Left renal pelvis (tissue), 4 donors: ENCODE data around the gene XXYLT1. TPM values are rescaled to one million over a fixed set of nuclear protein-coding genes. Genes with fewer than 3 reads are reported as not detected.

Source experiments
- DNase-seq, 4 donors: peaks; one replicate each; pipeline ENCODE4 v3.0.0-alpha.2; 2013; ENCODE audit warnings: low read depth in 4 of 4, low spot score in 3 of 4
- polyA plus RNA-seq, 4 donors: library from polyadenylated mRNA; unstranded; fragments of 120-200 nt; gene quantifications; one replicate each; pipeline ENCODE4 v1.2.1, GENCODE V29; 2013; ENCODE audit not compliant: insufficient read length in 4 of 4

The XXYLT1 gene
- polyA plus RNA-seq, 4 donors, result 27.8 to 46.3 (median 30.5) TPM

DNA sequence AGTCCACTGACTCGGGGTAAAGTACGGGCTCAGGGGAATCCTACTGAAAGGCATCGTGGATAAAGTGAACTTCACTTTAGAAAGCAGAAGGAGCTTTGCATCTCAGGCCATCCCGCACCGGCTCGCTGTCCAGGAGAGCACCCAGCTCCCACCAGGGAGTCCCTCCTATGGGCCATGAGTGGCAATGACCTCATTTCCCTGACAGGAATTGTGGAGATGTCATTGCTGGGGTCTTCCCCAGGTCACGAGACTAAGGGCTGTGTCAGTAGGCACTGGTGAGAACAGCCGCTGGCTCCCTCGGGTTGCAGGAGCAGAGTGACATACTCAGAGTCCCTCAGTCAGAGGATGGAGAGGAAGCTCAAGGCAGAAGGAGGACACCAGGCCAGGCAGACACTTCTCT is 97.3 kb downstream of the XXYLT1 start:
- no peak for DNase-seq

DNA sequence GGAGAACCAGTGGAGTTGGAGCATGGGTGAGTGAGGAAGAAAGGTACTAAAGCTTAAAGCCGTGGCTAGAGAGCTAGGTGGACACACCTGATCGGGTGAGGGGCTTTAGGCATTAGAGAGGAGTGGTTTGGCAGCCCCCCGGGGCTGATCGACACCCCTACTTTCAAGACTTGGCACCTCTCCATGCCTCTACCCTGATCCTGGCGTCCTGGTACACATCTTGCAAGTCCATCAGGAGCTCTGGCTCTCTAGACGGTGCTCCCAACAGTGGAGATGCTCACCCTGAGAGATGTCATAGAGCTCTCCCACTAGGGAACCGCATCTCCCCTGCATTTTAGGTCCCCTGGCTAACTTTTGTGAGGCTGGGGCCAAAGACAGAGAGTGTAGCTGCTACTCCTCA is 98.1 kb downstream of the XXYLT1 start:
- no peak for DNase-seq

- DNase-seq, result no peak
Measured at GRCh38 chr3:195172039-195172684, 98.8 kb downstream of the XXYLT1 start.

GRCh38 chr3:195171093-195171873 is 99.7 kb downstream of the XXYLT1 start:
- no peak for DNase-seq

GRCh38 chr3:195170496-195170895 is 100.5 kb downstream of the XXYLT1 start:
- DNase-seq, result no peak

DNA sequence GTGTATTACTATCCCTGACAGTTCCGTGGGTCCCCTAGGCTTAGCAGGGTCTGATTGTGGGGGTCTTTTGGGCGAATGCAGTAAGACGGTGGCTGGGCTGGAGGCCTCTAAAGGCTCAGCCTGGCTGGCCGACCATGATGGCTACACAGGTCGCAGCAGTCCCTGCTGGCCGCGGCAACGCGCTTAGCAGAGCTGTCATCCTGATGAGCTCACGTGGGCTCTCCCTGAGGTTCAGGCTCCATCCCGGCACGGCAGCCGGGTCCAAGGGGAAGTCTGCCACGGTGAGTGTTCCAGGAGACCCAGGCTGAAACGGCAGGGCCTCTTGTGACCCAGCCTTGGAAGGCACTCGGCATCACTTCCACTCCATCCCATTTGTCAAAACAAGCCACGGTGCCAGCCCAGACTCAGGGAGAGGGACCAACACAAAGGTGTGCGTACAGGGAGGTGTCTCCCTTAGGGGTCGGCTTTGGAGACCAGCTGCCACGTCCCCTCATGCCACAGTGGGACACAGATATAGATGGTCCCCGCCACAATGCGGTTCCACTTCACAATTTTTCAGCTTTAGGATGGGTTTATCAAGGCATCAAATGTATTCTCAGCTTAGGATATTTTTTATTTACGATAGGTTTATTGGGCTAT is 101.8 kb downstream of the XXYLT1 start:
- DNase-seq, result no peak

GRCh38 chr3:195168009-195168762 is 102.8 kb downstream of the XXYLT1 start:
- DNase-seq, result no peak

DNA sequence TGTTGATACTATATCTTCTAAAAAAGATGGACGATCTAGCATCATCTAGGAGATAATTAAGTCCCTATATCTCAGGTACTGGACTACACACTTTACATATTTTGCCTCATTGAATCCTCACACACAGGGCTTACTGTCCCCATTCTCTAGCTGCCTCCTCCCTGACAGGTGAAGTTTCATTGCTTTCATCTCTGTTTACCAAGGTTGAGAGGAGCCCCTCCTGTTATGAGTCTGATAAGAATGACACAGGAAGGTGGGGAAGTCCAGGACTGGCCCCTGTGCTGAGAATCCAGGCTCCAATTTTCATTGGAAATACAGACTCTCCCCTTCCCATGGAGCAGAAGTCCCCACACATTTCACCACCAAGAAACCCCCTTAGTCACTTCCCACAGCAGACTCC is 105.2 kb downstream of the XXYLT1 start:
- no peak for DNase-seq

DNA sequence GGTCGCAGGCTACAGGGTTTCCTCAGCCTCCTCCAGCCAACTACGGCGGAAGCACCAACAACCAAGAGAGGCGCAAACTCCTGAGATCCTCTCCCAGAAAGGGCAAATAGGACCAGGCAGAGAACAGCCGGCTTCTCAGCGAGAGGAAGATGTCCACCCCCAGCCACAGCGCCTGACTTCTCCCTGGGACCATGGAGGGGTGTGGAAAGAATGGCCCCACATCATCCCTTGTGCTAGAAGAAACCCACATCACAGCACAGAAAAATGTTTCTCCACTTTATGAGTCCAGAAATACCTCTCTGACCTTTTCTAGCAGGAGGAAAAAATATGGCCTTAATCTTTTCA is 105.7 kb downstream of the XXYLT1 start:
- DNase-seq, result no peak

- DNase-seq, result no peak
Measured at GRCh38 chr3:195164573-195165264, 106.2 kb downstream of the XXYLT1 start.

DNA sequence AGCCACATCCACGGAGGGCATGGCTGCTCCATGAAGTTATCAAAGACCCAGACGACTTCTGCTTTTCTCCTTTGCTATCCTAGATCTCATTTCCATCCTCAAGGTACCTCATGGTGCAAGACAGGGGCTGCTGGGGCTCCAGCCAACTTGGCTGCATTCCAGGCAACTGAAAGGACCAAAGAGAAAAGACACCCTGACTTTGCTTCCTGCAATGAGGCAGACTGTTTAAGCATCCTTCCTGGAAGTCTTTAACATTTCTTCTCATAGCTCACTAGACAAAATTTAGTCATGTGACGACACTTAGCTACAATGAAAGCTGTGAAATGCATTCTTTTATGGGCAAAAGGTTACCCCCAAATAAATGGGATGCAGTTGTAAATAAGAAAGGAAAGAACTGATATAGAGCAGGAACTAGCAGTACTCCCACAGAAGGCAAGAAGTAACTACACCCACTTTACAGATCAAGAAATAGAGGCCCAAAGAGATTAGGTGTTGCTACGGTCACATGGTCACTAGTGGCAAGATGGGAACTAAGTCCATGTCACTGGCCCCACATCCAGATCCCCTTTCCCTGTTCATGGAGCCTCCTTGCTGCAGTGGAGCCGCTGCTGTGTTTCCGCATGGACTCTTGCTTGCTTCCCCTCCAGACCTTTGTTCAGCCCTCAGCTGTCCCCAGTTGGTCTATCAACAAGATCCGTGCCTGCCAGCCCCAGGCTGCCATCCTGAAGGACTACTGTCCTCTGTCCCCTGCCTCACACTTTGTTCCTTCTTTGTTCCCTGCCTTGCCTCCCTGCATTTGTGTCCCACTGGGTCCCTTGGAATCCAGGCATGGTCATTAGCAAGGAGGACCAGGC is 107.0 kb downstream of the XXYLT1 start:
- DNase-seq, result no peak

GRCh38 chr3:195162816-195163215 is 108.1 kb downstream of the XXYLT1 start:
- no peak for DNase-seq

- no peak for DNase-seq
Measured at GRCh38 chr3:195162033-195162669, 108.8 kb downstream of the XXYLT1 start.

GRCh38 chr3:195160908-195161434 is 110.0 kb downstream of the XXYLT1 start:
- DNase-seq, result no peak

DNA sequence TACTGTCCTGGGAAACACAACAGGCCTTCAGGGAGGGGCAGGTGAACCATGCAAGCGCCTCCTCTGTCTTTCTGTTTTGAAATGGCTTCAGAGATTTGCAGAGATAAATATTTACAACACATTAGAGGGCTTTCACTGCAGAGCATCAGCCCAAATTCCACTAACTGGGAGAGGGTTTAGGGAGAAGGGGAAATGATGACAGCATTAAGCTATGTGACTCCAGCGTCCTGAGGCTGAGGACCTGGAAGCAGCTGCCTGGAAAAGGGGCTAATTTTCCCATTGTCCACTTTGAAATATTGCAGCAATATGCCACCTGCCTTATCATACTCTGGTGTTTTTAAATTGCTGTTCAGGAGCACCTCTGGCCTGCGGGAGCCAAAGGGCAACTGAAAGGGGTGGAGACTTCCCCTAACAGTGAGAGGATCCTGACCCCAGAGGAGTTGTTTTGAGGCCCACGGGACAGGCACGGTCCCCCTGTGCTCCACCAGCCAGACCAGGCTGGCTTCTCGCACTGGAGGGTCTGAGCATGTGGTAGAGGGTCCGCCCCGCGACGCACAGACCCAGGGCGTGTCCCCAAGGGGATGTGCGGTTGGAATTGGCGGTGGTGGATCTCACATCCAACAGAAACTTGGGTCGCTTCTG is 110.6 kb downstream of the XXYLT1 start:
- no peak for DNase-seq

- DNase-seq, result no peak
Measured at GRCh38 chr3:195159814-195160165, 111.2 kb downstream of the XXYLT1 start.

DNA sequence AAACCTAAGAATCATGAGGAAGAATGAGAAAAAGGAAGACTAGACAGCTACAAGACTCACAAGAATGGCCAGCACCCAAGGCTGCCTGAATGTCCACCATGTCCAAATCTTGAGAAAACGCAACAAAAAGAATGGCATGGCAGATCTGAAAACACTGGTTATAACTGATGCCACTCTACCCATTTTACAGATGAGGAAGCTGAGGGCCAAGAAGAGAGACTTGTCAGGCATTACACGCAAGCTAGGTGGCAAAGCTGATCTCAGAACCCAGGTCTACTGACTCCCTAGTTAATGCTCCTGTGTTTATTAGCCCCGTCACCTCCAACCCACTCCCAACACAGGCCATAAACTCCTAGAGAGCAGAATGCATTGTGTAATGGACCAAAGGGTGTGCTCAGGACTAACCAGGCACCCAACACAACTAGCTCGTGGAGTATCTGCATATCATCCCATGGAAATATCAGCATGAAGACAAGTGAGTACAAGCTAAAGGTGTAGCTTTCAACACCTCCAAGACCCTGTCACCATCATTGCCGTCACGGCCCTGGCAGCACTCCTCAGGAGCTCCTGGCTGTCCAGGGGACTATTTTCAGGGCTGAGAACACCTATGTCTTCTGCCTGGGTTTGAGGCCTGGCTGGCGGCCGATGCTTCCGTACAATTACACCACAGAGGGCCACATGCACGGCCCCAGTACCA is 111.7 kb downstream of the XXYLT1 start:
- no peak for DNase-seq

DNA sequence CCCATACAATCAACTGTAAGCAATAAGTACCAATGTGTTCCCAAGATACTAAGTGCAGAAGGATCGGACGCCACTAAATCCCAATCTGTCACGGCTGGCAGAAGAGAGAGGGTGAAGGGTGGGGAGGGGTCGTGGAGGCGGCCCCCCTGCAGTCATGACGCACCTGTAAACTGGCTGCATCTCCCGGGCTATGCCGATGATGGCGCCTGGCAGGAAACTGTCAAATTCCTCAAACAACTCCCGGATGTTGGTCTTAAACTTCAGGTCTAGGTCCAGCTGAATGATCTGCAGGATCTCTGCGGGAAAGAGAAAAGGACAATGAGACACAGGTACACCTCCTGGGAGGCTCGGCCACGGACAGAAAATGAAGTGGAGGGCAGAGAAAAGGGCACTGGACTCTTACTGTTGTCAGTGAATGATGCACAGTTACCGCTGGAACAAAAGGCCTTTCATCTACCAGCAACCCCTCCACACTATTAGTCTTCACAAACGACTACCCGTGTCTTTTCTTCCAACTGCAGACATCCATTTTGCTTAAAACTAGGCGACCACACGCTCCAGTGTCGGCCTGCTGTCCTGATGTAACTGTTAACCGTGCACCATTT is 114.6 kb downstream of the XXYLT1 start:
- DNase-seq, result no peak
